ENCODE results near the gene NR4A2.

GRCh38 chr2:156352911-156353310 lies 20.4 kb upstream of the NR4A2 start:
- TF ChIP-seq CTCF (IDR thresholded peaks at IDR 0.05) (no peak), POLR2AphosphoS5 (IDR thresholded peaks at IDR 0.05; ENCODE audit: low read depth, low read length) (no peak), REST (IDR thresholded peaks at IDR 0.05; ENCODE audit: insufficient read depth in 1 of 2, low read depth in 2 of 2, low read length in 1 of 2) (no peak)
